ENCODE measurements around the gene DCDC2C.
"Not testable (repeated sequence)": the region's sequence is repeated elsewhere in the genome, so short reads cannot be mapped to it uniquely, and the experiment has no call there.

The DCDC2C gene, protein sequence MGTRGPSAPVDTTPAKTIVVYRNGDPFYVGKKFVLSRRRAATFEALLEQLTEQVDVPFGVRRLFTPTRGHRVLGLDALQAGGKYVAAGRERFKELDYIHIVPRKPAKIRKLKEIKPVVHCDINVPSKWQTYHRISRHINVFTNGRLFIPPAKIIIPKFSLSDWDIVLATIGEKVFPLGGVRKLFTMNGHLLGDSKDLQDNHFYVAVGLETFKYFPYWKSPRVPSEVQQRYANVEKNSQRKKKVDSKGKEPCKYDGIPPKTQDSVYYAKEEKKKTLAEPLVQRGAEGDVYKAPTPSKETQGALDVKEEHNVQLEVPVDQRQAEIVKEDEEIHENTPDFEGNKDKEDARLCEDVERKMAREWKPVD

DNA sequence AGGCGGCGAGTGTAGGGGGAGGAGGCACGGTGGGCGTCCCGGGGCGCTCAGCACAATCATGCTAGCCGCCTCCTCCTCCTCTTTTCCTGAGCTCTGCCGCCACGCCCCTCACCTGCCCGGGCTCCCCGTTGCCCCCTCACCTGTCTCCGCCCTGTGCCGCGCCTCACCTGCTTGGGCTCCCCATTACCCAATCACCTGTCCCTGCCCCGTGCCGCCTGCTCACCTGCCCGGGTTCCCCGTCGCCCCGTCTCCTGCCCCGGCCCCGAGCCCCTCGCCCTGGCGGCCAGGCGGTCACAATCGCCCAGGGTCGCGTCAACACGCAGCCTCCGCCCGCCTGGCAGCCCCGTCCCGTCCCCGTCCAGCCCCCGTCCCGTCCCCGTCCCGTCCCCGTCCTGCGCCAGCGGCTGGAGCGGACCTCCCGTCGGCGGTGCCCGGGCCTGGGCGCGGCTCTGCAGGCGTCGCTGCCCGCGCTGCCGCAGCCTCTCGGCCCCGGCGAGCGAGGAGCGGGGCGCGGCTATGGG, at the start of gene DCDC2C:
Gene DCDC2C (plus strand): TSS at position 340 of the 521 bp plus-strand sequence. CDS start 177 bp downstream, at position 517.
- DNase-seq (ENCODE audit: low read depth in 3 of 3) = no peak

DNA sequence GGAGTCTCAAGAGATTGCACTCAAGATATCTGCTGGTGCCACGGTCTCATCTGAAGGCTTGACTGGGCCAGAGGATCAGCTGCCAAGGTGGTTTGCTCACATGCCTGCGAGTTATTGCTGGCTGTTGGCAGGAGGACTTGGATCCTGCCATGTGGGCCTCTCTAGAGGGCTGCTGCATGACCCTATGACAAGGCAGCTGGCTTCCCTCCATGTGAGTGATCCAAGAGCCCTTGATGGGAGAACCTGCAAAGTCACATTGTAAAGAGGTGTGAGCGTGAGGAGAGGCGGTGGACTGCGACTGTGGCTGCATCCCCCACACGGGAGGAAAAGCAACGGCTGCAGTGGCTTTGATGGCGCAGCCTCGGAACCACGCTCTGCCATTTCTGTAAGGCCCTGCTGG, 49.4 kb upstream of the DCDC2C start:
- no peak for DNase-seq (ENCODE audit: low read depth in 3 of 3)

DNA sequence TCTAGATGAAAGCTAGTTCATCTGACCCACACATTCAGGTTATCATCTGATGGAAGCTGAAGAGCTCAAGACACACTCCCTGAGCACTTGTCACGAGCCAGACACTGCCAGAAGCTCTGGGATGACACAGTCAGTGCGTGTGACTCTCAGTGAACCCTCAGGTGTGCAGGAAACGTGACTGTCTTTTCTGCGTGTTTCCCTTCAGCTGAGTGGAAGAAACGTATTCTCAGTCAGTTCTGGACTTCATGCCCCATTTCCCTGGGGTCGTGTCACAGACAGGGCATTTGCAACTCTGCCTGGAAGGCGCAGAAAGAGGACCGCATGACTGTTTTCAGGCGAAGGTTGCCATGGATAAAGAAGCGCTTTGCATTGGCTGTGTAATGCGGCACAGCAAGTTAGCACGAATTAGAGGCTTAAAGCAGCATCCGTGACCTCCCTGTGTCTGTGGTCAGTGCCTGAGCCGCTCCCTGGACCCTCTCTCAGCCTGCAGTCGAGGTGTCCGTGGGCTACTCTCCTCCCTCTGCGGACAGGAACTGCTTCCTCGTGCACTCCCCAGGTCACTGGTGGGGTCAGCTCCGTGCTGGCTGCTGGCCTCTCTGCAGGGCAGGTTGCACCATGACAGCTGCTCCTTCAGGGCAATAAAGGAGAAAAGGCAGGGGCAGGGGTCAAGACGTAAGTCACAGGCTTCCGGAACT, 48.7 kb upstream of the DCDC2C start:
- DNase-seq (ENCODE audit: low read depth in 3 of 3) = no peak

DNA sequence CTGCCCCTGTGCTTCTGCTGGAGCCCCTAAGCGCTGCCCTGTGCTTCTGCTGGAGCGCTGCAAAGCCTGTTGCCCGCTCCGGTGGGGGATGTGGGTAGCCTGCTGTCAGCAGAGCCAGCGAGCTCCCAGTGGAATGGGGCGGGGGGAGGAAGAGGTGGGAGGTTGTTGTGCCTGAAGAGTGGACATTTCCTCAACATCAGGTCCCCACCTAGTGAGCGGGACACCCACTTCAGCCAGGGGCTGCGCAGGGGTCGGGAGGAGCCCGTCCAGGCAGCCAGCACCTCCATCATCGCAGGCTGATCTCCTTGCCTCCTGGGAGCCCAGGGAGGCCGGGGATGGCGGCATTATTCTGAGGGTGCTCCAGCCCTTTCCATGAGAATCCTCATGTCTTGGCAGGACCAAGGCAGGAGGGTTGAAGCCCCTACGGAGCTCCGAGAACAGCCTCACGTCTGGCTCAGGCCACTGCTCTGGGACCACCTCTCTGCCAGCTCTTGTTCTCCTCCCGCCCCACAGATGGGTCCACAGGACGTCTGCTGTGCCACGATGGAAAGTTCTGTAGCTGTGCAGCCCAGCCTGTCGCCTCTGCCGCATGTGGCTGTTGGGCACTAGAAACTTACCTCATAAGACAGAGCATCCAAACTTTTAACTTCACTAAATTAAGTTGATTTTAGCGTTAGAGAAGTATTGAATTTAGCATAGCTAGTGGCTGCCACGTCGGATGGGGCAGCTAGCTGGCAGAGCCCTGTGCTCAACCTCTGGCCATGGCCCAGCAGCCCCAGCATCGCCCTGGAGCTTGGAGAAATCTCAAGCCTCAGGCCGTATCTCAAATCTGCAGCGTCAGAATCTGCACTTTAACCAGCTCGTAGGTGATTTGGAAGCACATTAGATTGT, 47.3 kb upstream of the DCDC2C start:
- no peak for DNase-seq (ENCODE audit: low read depth in 3 of 3)

DNA sequence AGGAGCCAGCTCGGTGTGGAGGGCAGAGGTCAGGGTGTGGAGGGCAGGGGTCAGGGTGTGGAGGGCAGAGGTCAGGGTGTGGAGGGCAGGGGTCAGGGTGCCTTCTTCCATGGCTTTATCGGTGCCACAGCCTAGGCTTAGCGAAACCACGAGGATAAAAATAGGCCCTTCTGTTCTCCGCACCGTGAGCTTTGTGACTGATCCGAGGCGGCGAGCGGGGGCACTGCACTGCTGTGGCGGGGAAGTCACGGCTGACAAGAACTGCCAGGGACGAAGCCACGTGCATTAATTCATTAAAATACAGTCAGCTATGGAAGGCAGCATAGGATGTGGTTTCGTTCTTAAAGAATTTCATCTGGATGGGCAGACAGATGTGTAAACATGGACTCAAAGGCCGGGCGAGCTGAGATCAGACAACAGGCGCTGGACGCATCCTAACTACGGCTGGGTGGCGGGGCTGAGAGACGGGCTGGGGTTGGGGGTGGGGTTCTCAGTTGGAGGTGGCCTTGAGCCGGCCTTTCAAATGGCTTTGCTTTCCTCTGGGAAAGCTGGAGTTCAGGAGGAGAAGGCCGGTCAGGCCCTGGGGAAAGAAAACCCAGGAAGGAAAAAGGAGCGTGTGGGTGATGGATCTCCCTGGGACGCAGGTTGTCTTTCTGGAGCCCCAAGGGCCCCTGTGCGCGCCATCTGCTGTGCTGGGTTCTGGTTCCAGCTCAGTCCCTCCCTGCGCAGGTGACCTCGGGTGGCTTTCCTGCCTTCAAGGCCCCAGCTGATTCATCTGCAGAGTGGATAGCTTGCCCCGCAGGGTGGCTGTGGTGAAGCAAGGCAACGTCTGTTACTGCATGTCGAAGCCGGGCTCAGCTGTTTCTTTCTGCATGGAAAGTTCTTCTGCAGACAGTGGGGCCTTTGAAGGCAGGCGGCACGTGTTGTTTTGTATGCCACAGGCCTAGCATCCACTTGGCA, 46.3 kb upstream of the DCDC2C start:
- no peak for DNase-seq (ENCODE audit: low read depth in 3 of 3)

DNA sequence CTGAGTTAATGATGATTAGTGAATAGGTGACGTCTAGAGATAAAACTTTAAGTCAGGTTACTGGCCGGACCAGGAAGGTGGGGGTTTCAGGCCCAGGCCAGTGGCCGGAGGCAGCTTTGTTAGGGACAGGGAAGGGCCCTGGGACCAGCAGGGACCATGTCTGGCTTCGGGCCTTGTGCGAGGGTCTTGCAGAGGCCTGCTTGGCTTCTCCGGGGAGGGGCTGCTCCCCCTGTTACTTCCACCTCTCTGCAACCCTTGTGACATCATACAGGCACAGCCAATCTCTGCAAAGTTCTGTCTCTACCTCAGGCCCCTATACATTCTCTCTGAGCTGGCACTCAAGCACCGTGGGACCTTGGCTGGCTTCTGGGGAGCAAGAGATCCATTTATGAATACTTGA, 45.5 kb upstream of the DCDC2C start, which contains the start of gene ALLC:
Gene ALLC (plus strand): TSS at position 320 of the 400 bp plus-strand sequence. CDS start 12,958 bp downstream, outside the sequence.
- no peak for DNase-seq (ENCODE audit: low read depth in 3 of 3)

DNA sequence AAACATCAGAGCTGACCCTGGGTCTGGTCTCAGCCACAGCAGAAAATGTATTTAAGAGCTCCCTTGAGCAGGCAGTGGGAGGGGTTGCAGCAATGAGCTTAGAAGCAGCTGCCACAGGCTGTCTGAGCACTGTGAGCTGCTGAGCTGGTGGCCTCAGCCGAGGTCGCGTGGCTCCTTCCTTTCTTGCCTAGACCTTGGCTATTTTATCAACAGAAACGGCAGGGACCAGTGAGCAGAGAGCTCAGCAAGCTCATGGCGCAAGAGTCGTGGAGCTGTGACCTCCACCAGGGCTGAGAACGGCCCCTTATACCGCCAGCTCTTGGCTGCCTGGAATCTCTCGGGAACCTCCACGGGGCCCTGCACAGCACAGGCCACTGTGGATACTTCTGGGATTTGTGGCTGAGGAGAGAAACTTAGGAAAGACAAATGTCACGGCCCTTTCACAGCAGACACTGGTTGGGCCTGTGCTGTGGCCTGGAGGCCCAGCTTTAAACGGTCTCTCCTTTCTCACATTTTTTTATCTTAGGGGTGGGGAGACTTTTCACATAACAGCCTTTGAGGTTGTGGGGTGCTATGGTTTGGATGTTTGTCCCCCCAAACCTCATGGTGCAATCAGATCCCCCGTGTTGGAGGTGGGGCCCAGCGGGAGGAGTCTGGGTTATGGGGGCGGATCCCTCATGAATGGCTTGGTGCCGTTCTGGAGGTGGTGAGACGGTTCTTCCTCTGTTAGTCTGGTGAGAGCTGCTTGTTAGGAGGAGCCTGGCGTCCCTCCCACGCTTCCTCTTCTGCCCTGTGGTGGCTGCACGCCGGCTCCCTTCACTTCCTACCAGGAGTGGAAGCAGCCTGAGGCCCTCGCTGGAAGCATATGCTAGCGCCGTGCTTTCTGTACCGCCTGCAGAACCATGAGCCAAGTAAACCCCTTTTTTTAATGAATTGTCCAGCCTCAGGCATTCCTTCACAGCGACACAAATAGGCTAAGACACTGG, 43.6 kb upstream of the DCDC2C start:
- DNase-seq (ENCODE audit: low read depth in 3 of 3) = no peak

DNA sequence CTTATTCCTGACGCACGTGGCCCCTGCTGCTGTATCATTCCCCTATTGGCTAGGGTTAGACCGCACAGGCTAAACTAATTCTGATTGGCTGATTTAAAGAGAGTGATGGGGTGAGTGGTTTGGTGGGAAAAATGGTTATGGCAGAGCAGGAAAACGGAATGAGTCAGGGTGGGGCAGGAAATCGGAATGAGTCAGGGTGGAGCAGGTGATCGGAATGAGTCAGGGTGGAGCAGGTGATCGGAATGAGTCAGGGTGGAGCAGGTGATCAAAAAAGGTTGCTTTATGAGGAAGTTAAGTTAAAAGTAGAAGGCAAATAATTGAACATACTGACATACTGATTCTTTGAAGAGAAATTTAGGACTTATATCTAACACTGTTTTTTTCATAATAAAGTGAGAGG, 42.7 kb upstream of the DCDC2C start:
- not testable (repeated sequence) for DNase-seq (ENCODE audit: low read depth in 3 of 3)

DNA sequence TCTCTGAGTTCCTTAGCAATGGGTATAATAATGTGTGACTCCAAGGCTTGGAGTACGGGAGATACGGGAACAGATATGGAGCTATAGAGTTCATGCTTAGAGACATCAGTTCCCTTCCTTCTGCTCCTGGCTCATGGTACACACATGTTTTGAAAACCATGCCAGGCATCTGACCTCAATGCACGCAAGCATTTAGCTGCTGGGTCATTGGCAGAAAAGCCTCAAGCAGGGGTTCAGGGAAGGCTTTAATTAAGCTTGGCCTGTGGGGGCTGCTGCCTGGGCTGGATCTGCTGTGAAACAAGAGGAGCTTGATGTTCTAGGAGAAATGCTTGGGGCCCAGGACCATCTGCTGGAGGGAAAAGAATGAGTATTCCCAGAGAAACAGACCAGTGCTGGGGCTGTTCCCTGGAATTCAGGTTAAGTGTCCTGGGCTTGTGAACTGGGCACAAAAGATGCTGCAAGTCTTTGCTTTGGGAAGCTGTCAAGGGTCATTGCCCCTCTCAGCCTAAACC, 42.2 kb upstream of the DCDC2C start:
- DNase-seq (ENCODE audit: low read depth in 3 of 3) = no peak

DNA sequence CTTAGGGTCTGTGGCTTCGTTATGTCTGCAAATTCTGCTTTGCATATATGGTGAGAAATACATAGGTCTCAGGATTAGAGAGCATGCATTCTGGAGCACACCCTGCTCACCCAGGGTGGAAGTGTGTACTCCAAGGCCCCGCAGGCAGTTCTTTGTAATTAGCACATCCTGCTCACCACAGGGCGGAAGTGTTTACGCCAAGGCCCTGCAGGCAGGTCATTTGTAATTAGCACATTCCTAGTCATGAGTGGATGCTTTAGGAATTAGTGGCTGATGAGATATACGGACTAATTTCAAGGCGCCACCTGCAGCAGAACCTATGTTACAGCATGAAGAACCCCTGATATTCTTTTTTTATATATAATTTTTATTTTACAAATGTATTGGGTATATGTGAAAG, 41.1 kb upstream of the DCDC2C start:
- no peak for DNase-seq (ENCODE audit: low read depth in 3 of 3)

DNA sequence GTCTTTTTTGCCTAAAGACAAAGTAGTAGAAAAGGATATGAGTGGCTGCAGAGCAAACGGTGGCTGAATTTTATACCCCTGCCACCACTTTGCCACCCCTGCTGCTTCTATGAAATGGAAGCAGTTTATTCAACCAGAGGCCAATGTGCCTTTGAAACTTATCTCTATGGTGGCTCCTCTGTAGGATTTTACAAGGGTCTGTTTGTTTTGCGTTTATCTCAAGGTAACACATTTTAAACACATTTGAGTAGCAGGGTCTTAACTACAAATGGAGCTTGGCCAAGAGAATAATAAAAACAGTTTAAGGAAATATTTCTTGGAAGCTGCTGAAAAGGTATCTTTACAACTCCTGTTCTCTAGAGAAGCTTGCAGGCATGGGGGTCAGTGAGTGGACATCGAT, 39.3 kb upstream of the DCDC2C start:
- DNase-seq (ENCODE audit: low read depth in 3 of 3) = no peak

DNA sequence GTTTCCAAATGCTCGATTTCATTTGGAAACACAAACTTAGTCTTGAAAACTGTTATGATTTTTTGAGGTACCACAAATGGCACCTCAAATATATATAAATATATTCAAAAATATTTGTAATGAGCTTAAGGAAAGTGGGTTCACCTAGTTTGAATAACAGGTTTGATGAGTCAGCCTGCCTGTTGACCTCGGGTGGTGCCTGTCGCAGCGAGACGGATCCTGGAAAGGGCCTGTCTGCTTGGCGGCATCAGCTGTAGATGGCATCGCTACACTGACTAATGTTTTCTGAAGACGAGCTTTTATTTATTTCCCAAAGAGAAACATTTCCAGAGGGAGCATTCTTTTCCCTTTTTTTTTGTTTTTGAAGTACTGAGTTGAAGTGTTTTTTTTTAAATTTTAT, 38.5 kb upstream of the DCDC2C start:
- DNase-seq (ENCODE audit: low read depth in 3 of 3) = no peak

DNA sequence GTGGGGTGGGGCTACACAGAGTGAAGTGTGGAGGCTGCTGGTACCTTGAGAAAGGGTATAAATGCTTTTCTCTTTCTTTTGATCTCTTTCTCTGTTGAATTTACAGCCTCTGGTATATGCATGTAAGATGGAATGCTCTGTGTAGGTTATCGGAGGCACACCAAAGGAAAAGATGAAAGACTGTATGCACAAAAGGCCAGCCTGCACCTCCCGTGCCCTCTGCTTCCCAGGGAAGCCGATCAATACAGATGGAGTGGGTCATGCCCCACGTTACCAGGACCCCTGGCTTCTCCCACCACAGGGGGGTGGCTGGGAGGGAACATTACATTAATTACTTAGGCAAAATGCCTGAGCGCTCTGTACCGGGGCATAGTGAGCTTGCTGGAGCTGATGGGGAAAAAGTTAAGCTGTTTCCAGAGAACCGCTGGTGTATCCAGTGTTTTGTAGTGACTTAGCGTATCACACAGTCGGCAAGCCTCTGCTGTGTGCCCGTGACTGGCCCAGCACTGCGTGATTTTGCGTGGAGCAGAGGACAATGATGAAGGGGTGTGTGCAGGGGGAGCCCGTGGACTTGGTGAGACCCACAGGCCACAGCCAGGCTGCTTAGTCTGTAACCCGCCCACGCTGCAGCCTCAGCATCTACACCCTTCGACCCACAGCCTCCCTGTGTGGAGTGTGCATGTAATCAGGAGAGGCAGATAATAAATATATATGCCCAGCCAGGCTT, 37.3 kb upstream of the DCDC2C start:
- DNase-seq (ENCODE audit: low read depth in 3 of 3) = no peak

DNA sequence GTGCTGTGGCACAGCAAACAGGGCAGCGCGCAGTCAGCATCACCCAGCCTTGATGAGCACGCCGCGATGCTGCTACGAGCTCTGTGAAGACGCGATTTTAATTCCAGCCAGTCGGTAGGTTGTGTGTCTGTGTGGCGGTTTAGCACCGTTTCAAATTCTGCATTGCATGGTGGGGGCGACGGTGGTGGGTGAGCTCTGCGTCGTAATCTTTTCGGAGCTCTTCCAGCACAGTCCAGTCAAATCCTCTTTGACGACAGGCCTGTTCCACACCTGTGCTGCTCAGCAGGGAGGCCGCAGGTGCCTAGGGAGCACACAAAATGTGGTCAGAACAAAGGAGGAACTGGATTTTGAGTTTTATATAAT, 36.8 kb upstream of the DCDC2C start:
- DNase-seq (ENCODE audit: low read depth in 3 of 3) = no peak

DNA sequence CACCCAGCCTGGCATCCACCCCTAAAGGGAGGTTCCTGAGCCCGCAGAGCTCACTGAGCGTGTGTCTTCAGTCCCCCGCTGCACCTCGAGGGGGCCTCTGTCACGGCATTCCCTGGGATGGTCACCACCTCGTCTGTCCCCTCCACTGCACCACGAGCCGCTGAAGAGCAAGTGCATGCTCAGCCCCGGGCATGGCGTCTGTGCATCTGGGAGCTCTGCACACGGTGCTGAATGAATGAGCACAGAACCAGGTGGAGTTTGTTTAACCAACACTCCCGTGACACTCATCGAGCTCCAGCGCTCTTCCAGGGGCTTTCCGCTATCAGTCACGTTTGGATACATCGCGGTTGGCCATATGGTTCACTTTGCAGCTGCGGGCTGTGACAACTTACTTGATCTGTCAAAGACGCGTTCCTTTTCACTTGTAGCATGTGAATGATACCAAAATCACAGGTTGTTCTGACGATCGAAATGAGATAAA, 36.2 kb upstream of the DCDC2C start:
- no peak for DNase-seq (ENCODE audit: low read depth in 3 of 3)

DNA sequence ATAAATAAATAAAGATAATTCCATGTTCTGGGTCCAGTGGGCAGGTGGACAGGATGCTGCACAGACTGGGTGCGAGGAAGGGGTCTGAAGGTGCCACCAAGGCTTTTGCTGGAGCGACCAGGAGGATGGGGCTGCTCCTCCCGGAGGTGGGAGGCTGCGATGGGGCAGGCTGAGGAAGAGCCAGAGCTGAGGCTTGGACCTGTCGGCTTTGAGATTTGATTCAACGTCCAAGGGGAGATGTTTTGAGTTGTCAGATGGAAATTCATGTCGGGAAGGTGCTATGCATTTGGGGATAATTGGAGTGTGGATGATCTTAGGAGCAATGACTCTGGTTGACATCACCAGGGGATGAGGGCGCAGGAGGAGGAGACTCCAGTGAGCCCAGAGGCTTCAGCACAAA, 33.7 kb upstream of the DCDC2C start:
- DNase-seq (ENCODE audit: low read depth in 3 of 3) = no peak

DNA sequence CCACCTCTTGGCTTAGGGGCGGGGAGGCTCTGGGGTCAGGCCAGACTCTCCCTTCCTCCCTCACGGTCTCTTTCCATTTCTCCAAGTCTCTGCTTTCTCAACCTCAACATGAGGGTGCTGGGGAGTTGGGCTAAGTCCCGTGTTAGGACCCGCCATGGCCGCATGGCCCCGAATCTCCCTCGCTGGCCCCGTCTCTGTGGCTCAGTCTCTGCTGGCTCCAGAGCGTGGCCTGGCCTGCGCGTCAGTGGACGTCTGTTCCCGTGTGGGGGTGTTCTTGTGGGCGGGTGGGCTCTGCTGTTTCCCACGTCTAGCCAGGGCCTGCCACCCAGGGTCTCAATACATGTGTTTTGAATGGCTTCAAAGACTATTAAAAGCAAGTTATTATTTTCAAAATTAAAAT, 33.0 kb upstream of the DCDC2C start:
- no peak for DNase-seq (ENCODE audit: low read depth in 3 of 3)

DNA sequence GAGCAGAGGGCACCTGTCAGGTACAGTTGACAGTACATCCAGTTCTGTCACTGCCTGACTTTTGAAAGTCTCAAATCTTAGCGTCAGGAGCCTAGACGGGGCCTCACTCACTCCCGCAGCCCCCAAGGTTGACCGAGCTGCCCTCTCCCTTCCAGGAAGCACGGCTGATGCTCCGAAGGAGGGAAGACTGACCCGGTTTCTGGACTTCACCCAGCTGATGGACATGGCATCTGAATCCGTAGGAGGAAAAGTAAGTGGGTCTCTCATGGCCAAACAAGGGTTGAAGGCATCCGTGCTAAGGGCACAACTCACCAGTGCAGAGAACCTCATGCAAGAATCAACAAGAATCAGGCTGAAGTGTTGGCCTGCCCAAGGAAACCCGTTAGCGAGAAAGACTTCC, 32.4 kb upstream of the DCDC2C start:
- no peak for DNase-seq (ENCODE audit: low read depth in 3 of 3)

Data from stimulated activated CD4-positive, alpha-beta T cell treated with anti-CD3 and anti-CD28 coated beads, TNF-alpha, amount 100 ng/mL, for 4 hours (primary cell).